ENCODE data around the gene ELP4. TPM values are rescaled to one million over a fixed set of nuclear protein-coding genes. Genes with fewer than 3 reads are reported as not detected.
"Not testable (repeated sequence)": the region's sequence is repeated elsewhere in the genome, so short reads cannot be mapped to it uniquely, and the experiment has no call there.

Gene ELP4, protein sequence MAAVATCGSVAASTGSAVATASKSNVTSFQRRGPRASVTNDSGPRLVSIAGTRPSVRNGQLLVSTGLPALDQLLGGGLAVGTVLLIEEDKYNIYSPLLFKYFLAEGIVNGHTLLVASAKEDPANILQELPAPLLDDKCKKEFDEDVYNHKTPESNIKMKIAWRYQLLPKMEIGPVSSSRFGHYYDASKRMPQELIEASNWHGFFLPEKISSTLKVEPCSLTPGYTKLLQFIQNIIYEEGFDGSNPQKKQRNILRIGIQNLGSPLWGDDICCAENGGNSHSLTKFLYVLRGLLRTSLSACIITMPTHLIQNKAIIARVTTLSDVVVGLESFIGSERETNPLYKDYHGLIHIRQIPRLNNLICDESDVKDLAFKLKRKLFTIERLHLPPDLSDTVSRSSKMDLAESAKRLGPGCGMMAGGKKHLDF
- total RNA-seq: 7.4 TPM

DNA sequence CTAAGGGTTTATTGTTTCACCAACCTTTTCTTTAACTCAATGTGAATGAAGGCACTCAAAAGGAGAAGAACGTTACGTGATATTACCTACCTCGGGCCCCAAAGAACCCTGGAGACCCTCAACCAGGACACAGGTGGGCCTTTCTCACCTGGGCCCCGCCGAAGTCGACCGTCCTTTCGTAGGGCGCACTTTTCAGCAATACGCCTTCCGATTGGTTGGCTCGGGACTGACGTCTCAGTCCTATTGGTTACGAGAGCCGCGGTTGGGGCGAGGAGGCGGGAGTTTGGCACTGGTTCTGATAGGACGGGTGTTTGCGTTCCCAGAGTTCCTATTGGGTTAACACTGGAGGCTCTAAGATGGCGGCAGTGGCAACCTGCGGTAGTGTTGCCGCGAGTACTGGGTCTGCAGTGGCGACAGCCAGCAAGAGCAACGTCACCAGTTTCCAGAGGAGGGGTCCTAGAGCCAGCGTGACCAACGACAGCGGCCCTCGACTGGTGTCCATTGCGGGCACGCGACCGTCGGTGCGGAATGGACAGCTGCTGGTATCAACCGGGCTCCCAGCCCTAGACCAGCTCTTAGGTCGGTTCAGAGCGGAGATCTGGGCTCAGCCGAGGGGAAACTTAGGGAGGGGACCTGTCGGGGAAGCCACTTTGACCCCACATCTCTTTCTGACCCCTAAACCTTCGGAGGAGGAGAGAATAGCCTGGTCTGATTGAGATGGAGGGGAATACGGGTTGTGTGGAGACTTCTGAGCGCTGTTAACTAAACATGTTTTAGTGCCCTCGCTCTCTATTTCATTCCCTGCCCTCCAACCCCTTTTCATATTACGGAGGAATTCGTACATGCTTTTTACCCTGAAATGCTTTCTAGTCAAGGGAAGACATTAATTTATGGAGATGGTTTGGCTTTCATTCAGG lies at the start of gene ELP4, which contains the start of gene IMMP1L:
TSS of gene ELP4 (plus strand) at position 339 of the 917 bp plus-strand sequence. CDS start at position 357, 18 bp downstream.
TSS of gene IMMP1L (minus strand) at position 194 of the 917 bp plus-strand sequence. CDS start 46,346 bp downstream, outside the sequence.
- DNase-seq (ENCODE audit: low spot score) (peak; percentile 97), ATAC-seq (peak; percentile 98)

DNA sequence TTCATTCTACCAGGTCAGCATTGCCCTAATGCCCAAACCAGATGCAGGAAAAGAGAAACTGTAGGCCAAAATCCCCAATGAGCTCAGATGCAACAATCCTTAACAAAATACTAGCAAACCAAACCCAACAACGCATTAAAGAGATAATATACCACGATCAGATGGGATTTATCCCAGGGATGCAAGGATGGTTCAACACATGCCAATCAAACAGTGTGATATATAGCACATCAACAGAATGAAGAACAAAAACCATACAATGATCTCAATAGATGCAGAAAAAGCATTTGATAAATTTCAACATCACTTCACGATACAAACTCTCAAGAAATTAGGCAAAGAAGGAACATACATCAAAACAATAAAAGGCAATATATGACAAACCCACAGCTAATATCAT lies 45.1 kb upstream of the ELP4 start:
- ATAC-seq (no peak), DNase-seq (ENCODE audit: low spot score) (no peak)

DNA sequence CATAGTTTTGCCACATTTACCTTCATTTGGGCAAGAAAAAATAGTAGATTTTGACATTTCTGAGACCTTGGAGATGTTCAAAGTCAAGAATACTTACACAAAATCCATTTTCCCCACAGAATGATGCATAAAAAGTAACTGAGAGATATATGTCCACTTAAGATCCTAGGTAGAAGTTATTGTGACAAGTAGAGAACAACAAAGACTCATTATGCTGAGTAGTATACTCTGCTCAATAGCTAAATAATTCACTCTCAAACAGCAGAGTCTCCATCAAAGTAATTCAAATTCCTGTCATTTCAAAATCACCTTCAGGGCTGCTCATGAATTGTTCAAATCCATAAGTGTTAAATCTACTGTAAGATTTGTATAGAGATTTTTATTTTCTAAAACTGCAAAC lies 35.5 kb upstream of the ELP4 start:
- ATAC-seq: no peak

DNA sequence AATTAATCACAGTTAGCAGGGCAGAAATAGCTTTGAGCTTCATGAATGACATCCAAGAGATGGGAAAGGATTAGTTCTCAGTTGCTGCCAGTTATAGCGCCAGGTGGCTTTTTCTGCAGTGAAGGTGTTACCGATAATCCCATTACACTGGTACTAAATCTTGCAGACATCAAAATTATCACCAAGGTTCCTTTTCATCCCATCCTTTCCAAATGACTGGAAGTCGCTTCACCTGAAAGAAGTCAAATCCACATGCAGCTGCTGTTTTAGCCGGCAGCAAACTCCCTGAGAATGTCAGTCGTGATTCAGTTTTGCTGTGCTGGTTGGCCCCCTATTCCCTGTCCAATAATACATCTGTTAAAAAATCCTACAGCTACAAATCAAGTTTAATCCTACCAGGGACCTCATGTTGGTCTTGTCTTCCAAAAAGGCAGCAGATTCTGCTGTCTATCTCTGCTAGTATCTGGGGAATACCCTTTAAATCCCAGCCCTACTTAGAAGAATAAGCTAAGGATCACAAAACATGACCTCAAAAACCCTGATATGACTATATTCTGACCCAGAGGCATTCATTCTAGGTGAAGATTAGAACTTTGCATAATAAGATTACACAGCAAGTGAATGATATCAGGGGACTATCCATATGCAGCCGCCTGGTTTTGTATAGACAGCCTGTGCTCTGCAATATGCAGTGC lies 31.9 kb upstream of the ELP4 start:
- no peak for DNase-seq (ENCODE audit: low spot score)
- ATAC-seq: no peak

More for the DNA sequence above, 35.5 kb upstream of the ELP4 start:
- no peak for DNase-seq (ENCODE audit: low spot score)

DNA sequence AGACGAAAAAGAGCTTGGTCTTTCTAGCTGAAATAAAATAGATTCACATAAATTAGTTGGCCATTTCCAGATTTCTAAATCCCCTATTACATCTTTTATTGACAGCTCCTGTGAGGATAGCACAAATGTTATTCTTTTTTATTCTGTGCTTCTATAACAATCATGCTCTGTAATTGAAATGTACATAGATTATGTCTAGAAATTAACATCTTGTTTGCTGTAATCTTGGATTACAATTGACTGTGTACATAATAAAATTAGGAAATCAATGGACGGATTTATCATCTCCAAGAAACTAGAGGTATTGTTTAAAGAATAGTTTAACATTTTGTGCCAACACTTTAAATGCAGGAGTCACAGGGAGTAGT lies 31.4 kb upstream of the ELP4 start:
- DNase-seq (ENCODE audit: low spot score) (no peak), ATAC-seq (no peak)

DNA sequence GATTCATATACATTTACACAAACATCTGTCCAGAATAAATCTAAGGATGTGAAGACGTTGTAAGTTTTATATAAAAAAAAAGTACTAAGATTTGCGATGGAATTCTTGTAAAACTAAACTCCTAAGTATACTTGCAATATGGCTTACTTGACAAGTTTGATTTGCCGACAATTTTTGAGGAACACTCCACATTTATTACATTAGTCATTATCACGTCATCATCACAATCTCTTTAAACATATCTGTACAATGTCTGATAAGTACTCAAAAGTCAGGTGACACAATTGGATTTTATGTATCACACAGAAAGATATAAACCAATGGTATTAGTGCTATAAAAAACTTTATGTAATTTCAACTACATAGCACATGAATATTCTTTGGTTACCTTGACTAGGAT lies 30.5 kb upstream of the ELP4 start:
- no peak for ATAC-seq

DNA sequence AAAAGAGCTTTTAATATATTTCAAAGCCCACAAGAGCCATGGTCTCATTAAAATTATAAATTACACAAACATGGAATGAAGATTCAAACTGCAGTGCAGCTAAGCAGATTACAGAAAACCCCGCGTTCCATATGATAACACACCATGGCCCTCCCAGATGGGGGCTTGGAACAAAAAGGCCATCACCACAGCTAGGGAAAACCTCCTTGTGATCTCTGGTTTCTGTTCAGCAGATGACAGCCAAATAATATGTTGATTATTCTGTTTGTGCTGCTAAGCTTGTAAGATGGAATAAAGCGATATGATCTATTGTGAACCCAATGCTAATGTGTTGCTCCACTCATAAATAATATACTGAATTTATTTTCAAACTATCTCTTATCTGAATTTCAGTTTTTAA lies 28.6 kb upstream of the ELP4 start:
- ATAC-seq (no peak), DNase-seq (ENCODE audit: low spot score) (no peak)

More for the DNA sequence above, 30.5 kb upstream of the ELP4 start:
- DNase-seq (ENCODE audit: low spot score): no peak

DNA sequence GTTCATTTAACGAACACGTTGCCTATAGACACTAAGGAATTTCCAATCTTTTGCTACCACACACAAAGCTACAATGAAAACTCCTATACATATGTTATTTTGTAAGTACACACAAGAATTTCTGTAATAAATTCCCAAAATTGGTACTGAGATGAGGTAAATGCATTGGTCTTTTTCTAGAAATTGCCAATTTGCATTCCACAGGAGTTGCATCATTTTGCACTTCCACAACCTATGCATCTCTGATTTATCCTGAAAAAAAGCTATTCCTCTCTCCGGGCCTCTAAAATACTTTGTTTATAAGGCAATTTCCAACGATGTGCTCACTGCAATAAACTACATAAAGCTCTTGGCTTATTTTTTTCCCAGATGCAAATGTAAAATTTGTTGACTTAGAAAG lies 25.1 kb upstream of the ELP4 start:
- DNase-seq (ENCODE audit: low spot score) (no peak), ATAC-seq (no peak)

DNA sequence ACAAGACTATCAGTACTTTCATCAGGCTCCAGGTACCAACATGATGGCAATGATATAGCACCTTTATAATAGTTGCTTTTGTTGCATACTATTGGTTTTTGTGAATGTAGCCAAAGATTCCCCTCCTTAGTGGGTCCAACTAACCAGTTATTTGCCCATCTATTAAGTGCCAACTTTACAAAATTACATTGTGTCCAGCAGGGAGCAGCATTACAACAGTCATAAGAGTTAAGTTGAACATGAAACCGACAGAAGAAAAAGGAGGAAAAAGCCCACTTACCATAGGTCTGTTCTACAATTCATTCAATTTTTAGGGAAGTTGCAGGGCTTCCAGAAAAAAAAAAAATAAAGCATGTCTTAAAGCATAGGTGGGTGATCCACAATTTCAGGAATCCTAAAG lies 21.7 kb upstream of the ELP4 start:
- peak; percentile 83 for ATAC-seq
- DNase-seq (ENCODE audit: low spot score): no peak

DNA sequence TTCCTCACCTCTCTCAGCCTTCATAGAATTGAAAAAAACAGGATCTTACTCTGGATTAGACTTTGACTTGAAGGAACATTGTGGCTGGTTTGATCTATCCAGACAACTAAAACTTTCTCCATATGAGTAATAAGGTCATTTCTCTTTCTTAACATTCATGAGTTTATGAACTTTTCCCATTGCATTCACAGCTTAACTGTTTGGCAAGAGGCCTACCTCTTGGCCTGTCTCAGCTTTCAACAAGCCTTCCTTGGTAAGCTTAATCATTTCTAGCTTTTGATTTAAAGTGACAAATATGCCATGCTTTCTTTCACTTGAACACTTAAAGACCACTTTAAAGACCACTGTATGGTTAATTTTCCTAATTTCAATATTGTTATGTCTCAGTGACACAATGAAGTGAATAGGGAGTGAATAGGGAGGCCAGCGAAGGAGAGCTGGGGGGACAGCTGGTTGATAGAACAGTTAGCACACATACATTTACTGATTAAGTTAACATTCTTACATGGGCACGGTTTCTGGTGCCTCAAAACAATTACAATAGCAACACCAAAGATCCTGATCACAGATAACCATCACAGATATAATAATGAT lies 17.1 kb upstream of the ELP4 start:
- DNase-seq (ENCODE audit: low spot score): no peak
- no peak for ATAC-seq

DNA sequence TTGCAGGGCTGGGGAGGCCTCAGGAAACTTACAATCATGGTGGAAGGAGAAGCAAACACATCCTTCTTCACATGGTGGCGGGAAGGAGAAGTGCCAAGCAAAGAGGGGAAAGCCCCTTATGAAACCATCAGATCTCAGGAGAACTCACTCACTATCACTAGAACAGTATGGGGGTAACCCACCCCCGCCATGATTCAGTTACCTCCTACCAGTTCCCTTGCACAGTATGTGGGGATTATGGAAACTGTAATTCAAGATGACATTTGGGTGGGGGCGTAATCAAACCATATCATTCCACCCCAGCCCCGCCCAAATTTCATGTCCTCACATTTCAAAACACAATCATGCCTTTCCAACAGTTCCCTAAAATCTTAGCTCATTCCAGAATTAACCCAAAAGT lies 16.3 kb upstream of the ELP4 start:
- DNase-seq (ENCODE audit: low spot score) (no peak), ATAC-seq (no peak)

DNA sequence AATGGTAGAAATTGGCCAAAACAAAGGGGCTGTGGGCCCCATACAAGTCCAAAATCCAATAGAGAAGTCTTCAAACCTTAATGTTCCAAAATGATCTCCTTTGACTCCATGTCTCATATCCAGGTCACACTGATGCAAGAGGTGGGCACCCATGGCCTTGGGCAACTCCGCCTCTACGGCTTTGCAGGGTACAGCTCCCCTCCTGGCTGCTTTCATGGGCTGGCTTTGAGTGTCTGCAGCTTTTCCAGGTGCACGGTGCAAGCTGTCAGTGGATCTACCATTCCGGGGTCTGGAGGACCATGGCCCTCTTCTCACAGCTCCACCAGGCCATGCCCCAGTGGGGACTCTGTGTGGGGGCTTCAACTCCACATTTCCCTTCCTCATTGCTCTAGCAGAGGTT lies 15.8 kb upstream of the ELP4 start:
- DNase-seq (ENCODE audit: low spot score); ATAC-seq: not testable (repeated sequence)

DNA sequence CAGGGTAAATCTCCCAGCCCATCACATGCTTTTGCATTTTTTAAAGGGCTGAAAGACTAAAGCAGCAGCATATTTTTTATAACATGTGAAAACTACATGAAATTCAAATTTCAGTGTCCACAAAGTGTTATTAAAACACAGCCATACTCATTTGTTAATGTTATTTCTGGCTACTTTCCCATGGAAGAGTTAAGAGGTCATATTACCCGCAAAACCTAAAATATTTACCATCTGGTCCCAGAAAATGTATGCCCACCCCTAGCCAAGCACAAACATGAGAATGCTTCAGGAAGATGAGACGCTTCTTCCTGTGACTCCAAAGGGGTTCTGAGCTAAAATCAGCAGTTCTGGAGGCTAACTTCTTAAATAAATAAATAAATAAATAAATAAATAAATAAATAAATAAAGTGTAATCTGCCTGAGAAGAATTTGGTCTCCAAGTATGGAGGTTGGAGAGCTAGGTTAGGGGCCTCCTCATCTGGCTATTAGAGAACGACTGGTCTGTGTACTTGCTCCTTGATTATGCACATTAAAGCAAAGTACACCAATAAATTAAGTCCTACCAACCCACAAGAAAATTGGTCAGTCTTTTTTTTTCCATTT lies 9.9 kb upstream of the ELP4 start:
- DNase-seq (ENCODE audit: low spot score): no peak
- no peak for ATAC-seq

DNA sequence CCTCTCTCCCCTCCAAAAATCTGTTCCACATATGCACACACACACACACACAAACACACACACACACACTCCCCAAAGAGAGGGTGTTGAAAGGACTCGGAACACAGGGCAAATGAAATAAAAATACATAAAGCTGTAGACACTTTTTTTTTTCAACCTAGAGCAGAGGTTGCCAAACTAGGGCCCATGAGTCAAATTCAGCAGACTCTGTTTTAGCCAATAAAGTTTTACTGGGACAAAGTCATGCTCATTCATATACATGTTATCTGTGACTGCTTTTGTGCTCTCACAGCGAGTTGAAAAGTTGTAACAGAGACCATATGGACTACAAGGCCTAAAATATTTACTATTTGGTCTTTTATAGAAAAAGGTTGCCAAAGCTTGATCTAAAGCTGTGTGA lies 9.0 kb upstream of the ELP4 start:
- no peak for DNase-seq (ENCODE audit: low spot score)
- ATAC-seq: no peak

DNA sequence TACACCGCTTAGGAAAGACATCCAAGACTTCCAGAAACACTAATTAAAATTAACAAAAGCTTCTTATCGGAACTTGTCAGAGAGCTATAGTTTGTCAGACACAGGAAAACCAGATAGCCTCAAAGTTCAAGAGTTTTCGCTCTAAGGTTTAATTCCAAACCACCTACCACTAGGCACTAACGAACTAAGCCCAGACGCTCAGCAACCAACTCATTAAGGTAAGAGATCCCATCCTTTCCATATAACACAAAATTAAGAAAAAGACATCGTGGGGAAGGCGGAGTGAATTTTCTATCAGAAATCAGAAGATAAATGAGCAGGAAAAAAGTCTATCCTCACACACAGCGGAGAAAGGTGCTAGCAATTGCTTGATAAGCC lies 527 bp upstream of the ELP4 start:
- DNase-seq (ENCODE audit: low spot score) (no peak), ATAC-seq (peak; percentile 61)

DNA sequence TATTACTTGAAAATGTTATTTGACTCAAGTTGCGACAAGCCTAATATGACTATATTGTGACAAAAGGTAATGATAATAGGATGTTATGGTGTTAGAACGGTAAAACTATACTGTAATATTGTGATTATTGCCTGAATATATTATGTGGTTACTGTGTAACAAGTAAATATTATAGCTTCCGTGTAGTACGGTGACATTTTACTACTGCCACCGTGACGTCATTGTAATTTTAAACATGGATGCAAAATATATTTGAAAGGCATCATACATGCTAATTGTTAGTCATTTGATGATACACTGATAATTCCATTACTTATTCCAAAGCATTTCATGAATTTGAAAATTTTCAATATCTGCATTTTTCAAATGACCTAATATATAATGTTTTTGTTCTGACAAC lies 2.5 kb downstream of the ELP4 start:
- ATAC-seq (no peak), DNase-seq (ENCODE audit: low spot score) (no peak)

DNA sequence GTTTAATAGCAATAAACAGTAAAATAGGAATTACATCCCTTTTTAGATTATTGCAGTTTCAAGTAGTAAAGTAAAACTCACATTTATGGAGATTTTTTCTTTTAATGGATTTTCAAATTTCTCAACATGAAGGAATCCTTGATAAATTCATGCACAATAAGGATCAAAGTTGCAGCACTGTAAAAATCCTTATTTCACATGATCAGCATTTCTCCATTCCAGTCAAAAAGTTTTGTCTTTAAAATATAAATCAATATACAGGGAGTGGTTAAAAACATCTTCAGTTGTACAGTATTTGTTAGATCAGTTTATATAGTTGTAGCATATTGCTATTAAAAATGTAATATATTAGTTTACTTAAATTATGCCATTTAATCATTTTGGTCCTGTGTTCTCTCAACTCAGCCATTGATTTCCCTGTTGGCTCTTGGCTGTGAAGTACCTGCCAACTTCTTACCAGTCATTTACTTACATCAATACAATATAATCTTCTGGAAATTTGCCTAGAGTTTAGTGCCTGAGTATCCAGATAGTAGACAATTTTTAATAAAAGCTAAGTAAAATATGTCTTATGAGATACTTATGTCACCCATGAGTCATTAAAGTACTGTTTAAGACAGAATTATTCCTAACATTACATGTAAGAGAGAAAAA lies 12.1 kb downstream of the ELP4 start:
- ATAC-seq: no peak
- no peak for DNase-seq (ENCODE audit: low spot score)

DNA sequence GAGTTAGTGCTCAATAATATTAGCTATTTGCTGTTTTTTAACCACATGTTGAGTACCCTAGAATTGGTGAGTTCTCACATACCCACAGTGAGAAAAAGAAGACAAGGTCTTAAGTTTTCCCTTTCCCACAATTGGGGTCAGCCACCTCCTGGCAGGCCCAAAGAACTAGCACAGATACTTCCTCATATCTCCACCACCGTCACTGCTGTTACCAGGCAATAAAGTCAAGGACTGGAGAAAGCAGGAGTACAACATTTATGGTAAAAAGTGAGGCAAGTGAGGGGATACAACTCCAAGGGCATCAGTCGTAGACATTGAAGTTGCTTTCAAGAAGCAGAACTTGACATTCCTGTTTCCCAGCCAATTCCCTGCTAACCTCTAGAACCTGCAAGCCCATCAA lies 19.6 kb downstream of the ELP4 start:
- no peak for DNase-seq (ENCODE audit: low spot score)
- ATAC-seq: no peak

DNA sequence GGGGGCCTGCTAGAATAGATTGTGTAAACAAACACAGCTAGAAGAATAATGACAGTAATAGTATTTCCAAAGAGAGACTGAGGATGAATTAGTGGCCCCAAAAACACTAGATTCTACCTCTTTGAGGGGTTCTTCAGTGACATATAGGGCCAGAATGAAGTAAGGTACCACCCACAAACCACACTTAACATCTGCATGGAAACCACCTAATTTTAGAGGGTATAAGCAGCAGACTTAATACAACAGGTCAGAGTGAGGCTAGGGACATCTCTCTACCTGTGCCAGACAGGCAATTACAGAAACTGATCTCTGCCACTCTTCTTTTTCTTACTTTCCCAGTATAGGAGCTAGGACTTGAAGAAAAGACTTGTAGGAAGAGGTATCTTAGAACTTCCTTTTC lies 20.1 kb downstream of the ELP4 start:
- ATAC-seq (no peak), DNase-seq (ENCODE audit: low spot score) (no peak)

DNA sequence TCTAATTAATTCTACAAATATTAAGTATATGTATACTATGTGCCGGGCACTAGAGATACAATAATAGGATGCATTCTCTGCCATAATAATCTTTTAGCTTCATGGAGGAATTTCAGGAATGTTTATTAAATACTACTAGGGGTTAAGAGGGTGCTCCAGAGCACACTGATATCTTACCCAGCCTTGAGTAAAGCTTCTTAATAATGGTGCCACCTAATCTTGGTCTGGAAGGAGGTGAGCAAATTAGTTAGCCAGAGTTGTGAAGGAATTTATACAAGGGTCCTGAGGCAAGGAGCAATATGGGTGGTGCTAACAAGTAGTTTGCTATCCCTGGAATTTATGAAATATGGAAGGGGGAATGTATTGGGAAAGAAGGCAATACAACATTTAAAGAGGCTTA lies 21.7 kb downstream of the ELP4 start:
- no peak for ATAC-seq
- no peak for DNase-seq (ENCODE audit: low spot score)

Data from left lobe of liver (tissue), 2 donors.